GM10847 (cell line): ENCODE data around the gene NHLRC1.

Experiments
- POLR2A ChIP-seq: IDR thresholded peaks from 2 replicates; pipeline ENCODE4 v1.6.1; 2011; ENCODE audit not compliant: insufficient read length; ENCODE audit errors: extremely low read depth

Gene NHLRC1

GRCh38 chr6:18107061-18107460, 15.4 kb downstream of the NHLRC1 start:
- no peak for TF ChIP-seq POLR2A

DNA sequence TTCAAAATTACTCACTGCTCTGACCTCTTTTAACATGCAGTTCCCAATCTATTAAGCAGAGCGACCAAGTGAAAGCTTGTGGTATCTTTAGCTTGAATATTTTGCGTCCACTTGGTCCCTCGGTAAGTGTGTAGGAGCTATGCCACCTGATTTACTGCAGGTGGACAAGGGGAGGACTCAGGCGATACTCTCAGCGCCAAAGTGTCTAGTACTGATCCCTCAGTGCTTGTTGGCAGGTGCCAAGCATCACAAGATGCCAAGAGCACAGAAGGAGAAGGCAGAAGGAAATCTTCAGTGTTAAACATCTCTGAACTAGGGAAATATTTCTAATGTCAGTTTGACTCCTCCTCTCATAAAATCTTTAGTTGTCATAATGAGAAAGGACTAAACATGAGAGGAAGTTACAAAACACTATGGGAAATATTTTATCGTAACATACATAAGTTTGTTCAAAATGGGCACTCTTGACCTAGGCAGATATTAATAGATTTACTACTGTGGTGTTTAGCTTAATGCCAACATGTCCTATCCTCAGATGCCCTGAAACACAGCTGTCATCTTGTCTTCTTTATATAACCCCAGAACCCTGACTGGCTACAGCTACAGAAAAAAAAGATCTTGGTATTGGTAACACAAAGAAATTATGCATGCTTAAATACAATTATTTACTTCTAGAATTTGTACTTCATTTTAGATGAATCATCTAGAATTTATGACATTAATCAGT, 19.5 kb downstream of the NHLRC1 start:
- no peak for TF ChIP-seq POLR2A

DNA sequence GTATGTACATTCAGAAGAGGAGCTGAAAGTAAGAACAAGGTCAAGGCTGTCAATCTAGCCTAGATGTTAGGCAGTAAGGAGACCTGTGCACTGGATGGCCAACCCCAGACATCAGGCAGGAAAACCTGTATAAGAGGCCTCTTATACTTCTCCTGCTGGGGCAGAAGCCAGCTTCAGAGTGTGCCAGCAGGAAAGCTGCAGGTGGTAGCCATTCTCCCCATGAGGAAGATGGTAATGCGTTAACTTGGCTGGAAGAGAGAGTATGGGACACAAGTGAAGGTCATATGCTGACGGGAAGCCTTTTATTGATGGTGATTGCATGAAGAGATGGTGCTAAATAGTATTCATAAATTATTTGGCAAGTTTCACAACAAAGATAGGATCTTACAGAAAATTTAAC, 20.6 kb downstream of the NHLRC1 start:
- no peak for TF ChIP-seq POLR2A

GRCh38 chr6:18101271-18101670, 21.2 kb downstream of the NHLRC1 start:
- TF ChIP-seq POLR2A: no peak

DNA sequence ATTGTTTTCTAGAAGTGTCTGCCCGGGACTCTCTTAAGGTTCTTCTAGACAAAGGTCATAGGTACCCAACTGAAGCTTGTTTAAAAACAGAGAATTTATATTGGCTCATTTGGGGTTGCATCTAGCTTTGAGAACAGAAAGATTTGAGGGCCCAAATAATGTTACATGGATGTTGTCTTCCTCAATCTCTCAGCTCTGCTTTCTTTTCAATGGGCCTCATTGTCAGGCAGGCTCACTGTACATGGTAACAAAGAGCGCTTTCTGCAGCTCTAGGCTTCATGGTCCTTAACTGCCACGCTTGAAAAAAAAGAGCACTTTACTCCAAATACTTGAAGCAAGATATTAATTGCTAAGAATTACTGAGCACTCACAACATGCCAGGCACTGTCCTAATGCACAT, 22.2 kb downstream of the NHLRC1 start:
- no peak for TF ChIP-seq POLR2A

DNA sequence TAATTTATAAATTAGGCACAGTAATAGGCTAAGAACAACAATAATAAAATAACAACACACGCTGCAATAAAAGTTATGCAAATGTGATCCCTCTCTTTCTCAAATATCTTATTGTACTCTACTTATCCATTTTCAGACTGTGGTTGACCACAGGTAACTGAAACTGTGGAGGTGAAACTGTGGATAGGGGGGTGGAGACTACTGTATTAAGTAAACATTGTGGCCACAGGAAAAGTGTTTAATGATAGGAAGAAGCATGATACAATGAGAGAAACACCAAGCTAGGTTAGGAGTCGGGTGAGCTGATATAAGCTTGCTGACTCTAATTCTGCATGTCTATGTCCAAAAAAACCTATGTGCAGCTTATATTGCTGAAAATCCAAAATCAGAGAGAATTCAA, 23.0 kb downstream of the NHLRC1 start:
- no peak for TF ChIP-seq POLR2A

- TF ChIP-seq POLR2A: no peak
These were observed 26.1 kb downstream of the NHLRC1 start for GRCh38 chr6:18096423-18096822.

GRCh38 chr6:18091382-18091781, 31.1 kb downstream of the NHLRC1 start:
- no peak for TF ChIP-seq POLR2A

DNA sequence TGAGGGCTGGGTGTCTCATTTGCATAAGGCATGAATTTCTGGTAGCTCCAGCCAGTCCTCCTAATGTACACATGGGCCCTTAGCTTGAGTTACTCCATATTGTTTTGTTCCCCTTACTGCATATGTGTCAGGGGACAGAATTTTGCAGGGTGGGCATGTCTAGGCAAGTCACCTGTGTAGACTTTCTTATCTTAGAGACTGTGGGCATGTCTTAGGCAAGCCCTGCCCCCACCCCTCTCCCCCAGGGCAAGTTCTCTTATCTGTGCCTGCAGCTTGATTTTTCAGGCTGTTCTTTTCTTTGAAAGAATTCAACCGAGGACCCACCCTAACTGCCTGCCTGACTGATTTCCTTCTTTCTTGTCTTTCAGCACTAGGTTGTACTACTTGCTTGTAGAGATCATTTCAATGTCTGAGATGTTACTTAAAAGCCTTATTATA, 32.1 kb downstream of the NHLRC1 start:
- no peak for TF ChIP-seq POLR2A

GRCh38 chr6:18088419-18089296, 33.8 kb downstream of the NHLRC1 start:
- no peak for TF ChIP-seq POLR2A

DNA sequence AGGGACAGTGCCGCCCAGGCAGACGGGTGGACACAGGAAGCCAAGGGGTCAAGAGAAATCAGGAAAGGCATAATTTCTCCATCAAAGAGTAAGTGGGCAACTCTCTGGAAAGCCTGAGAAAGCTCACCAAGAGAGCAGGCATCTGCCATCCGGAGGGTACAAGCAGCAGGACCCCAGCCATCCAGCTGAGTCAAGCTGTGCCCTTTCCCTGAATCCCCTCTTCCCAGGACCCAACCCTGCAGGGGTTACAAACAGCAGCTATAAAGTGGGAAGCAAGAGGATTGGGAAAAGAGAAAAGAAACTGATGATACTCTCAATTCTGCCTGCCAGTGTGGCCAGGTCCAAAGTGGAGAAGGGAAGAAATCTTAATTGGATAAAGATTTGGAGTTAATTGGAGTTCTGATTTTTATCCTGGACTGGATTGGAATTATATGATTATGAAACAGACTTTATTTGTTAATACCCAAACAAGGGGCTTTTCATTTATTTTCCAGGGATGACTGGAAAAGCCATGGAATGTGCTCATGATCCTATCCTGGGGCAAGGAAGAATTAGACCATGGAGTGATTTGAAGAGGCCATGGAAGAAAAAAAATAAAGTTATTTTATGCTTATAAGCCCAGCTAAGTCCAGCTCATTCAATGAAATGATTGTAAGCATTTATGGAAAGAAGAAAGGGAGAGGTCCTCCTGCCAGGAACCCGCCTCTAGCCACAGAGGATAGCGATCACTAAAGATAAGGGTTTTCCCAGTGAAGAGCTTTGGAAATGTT, 34.9 kb downstream of the NHLRC1 start:
- no peak for TF ChIP-seq POLR2A

GRCh38 chr6:18081025-18081668, 41.3 kb downstream of the NHLRC1 start:
- no peak for TF ChIP-seq POLR2A

DNA sequence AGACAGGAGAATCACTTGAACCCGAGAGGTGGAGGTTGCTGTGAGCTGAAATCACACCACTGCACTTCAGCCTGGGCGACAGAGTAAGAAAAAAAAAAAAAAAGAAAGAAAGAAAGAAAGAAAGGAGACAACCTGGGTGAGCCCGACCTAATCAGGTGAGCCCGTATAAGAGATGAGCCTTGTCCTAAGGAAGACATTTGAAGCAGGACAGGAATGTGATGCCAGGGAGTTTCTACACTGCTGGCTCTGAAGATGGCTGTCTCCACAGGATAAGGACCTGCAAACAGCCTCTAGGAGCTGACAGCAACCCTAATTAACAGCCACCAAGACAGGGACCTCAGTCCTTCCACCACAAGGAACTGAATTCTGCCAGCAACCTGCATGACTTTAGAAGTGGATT, 41.9 kb downstream of the NHLRC1 start:
- no peak for TF ChIP-seq POLR2A

DNA sequence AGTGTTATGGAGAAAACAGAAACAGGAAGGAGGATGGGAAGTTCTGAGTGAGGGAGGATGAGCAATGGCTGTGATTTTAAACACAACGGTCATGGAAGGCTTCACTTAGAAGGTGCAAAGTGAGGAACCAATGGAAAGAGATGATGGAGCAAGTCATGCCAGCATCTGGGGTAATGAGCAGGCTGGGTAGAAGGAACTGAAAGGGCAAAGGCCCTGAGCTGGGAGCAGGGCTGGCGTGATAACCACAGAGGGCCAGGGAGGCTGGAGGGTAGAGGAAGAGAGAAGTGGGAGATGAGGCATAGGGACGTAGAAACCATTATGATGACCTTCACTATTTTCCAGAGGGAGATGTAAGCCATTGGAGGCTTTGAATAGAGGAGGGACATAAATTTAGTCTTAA, 43.6 kb downstream of the NHLRC1 start:
- no peak for TF ChIP-seq POLR2A

- no peak for TF ChIP-seq POLR2A
These were observed 46.2 kb downstream of the NHLRC1 start for GRCh38 chr6:18076231-18076630.
